Stimulated activated CD4-positive, alpha-beta T cell treated with anti-CD3 and anti-CD28 coated beads, Interleukin-2, amount 100 ng/mL, for 24 hours (primary cell): ENCODE measurements around the gene DCUN1D3.
"Not testable (repeated sequence)": the region's sequence is repeated elsewhere in the genome, so short reads cannot be mapped to it uniquely, and the experiment has no call there.

Experiments
- DNase-seq, 2 donors: peaks; one replicate each; pipeline ENCODE4 v3.0.0-alpha.2; 2020

DCUN1D3 gene

DNA sequence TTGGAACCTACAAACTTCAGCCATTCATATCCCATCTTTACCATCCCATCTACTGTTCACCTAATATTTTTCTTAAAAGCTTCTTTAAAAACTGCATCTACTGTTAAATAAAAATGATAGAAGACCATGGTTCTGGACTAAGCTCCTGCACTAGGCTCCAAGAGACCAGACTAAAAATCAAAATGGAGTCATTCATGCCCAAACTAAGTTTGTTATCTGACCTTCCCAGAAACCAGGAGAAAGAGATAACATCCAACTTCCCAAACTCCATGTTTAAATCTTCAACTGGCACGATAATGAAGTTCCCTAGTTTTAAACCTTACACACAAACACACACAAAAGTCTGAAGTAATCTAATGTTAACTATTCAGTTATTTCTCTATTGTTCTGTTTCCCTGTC is 13.8 kb downstream of the DCUN1D3 start:
- no peak for DNase-seq

DNA sequence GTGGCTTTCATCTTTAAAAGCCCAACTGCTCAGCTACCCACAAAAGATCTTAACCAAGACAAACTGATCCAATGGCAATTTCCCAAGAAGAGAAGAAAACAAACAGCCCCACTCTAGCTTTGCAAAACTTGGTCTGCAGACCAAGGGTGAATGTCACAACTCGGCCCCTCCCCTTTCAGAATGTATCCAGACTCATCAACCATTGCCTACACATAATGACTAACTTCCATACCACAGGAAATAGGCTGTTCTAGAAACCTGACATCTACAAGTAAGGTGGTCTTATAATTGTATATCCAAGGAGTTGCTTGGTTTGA is 16.0 kb downstream of the DCUN1D3 start:
- DNase-seq: no peak

DNA sequence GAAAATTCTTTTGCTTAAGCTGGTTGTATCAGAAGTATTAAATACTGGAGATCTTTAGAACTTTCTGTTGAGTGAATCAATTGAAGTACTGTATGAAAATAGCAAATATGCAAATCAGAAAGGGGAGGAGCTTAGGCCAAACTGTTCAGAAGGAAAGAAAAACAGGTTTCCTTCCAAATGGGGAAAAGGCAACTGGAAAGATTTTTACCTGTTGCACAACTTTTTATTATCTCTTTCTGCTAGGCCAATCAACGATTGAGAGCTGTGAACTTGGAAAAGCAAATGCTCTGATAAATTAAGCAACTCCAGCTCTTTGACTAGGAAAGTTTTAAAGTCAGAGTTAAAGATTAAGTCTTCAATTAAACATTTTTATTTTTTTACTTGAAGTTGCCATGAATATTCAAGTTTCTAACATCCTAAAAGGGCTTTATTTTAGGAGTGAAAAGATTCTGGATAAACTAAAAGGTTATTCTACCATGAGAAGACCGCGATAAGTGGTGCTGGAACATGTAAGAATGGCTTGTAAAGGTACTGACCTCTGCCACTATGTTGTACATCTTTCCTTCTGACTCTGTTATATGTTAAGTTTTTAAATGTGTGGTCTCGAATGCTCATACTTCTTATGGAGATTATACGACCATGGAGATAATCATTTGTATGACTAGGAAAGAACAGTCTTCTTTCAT is 16.5 kb downstream of the DCUN1D3 start:
- DNase-seq: no peak

DNA sequence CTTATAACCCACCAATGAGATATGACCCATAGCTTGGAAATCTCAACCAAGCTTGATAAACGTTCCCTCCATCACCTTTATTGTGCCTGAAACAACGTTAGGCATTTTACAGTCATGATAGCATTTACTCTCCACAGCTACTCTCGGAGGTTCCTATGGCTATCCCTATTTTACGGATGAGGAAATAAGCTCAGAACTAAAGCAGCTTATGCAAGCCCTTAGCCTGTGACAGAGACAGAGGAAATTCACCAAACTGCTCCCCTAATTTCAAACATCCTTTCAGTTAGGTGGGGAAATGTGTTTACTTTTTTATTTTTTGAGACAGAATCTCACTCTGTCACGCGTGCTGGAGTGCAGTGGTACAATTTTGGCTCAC is 18.7 kb downstream of the DCUN1D3 start:
- no peak for DNase-seq

DNA sequence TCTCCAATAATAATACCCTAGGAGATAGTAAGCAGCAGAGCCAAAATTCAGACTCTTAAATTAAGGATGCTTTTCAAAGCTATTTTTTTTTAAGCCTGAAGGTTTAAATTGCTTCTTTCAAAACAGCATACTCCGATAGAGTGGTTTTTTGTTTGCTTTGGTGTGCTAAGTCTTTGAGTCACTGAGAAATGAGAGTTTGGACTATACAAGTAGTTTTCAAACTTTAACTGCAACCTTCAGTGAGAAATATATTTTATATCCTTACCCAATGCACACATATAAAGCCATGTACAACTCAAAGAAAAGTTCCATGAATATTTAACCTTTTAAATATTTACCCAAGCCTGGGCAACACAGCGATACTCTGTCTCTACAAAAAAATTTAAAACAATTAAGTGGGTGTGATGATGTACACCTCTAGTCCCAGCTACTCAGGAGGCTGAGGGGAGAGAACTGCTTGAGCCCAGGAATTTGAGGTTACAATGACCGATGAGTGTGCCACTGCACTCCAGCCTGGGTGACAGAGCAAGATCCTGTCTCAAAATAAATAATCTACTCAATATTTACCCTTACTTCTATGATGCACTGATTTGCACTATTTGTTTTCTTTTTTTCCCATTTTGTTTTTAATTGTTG is 19.2 kb downstream of the DCUN1D3 start:
- DNase-seq: no peak

DNA sequence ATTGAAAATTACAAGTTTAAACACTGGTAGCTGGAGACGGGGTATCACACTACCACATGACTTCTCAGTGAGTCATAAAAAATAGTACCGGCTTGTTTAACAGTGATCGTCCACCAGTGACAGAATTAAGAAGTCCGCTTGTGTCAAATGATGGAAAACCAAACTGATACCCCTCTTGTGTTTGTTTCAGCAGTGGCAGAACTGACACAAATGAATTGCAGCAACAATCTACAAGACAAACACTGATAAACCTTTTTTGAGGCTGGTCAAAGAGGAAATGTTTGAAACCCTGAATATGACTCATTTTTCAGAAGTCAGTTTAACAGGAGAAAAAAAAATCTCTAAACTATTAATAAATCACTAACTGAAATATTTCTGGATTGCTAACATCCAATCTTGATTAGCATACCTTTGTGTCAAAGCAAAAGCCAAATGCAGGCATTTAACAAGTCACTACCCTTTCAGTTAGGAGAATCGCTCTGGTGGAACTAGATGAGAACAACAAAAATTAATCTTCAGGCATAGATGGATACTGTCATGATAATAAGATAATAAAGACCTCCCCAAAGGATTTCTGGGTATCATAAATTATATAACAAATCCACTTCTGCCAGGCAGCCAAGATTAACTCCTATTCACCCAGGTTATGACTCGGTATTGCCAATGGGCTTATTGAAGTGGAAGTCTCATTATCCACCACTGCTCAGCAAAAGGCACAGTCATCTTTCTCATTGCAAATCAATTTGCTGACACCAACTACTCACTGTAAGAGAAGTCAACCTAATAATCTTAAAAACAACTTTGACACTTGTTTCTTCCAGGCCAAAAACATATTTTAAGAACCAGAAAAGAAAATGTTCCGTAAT is 20.8 kb downstream of the DCUN1D3 start:
- DNase-seq: no peak

DNA sequence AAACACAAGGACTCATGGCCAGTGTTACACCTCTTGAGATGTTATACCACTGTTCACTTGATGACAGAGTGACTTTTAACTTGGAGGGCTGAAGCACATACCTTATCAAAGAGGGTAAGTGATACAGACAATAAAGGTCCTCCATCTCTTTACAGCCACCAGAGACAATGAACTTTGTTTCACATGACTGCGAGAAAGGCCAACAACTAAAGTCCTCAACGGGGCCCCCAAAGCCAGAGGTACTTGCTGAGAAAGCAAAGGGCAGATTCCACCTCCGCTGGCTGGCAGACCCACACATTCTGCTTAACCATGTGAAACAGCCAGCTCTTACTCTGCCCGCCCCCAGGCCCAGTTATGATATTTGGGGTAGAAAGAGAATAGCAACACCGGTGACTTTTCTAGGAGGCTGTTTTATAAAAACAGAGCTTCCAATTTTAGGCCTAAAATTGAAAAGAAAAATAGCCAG is 21.4 kb downstream of the DCUN1D3 start:
- no peak for DNase-seq

DNA sequence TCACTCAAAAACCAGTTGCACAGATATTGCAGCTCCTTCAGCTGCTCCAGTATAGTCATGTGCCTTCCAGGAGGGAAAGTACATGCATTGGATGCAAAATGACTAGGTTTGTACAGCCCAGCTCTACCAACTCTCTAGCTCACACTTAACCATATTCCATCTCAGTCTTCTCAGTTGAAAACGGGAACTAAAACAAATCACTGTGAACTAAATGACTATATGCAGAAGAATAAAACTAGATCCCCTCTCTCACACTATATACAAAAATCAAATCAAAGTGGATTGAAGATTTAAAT is 24.9 kb downstream of the DCUN1D3 start:
- no peak for DNase-seq

DNA sequence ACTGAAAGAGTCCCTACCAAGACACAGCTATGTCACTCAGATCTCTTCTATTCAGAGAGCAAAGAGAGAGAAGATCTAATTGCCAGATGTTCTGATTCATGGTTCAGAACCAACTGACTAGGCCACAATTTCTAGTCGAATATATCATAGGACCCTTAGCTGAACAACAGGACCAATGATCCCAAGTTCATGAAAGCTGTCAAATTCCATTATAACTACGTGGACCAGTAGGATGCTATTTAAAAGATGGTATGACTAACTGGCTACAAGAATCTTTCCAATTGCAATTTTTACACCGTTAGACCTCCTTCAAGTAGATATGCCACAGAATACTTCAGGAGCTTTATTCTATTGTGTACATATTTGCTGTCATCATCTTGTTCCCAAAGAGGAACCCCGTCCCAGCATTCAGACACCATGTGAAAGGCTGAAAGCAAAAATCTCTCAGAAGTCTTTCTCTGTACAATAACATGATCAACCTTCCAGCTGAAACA is 26.0 kb downstream of the DCUN1D3 start:
- DNase-seq: no peak

DNA sequence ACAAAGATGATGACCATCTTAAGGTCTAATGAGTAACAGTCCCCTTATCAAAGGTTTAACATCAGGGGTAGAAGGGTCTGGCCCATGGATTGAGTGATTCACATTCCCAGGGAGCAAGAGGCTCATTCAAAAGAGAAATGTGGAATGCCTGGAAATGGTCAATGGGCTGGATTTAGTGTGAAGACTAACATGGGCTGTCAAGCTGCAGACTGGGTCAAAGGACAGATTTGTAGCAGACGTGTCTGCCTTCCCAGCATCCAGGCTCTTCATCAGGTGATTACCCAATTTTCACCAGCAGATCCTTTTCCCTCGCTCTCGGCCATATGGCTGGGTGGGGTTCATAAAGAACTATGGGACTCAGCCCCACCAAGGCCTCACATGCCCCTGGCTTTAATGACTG is 26.8 kb downstream of the DCUN1D3 start:
- no peak for DNase-seq

DNA sequence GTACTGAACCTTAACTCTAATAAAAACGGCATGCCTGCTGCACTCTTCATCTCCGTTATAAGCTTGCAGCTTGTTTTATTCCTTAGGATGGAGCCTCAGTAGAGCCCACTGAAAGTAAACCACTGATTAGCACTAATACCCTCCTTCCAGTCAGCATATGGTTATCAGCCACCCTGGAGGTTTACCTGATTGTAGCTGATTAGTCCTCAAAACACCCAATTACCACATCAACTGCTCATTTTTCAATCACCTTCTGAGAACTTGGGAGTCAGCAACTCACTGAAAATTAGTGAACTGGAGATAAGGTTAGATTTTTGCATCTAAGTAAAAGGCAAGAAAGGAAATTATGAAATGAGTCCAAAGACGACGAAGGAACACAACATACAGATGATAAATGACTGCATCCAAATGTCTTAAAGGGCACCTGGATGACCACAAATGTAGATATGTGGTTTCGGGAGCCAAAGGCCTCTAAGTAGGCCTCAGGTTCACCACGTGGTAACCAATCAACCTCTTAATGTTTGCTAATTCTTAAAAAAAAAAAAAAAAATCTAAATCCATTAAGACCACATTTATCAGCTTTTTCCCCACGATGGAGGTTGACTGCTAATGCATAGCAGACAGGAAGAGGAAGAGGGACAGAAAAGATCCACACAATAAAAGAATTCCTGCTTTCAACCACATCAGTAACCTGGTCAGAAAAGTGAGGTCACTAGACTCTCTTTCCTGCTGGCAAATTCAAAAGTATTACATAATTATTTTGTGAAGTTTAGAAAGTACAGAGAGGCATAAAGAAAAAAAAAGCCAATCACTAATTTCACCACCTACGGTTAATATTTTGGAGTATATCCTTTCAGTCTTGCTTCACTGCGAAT is 28.0 kb downstream of the DCUN1D3 start:
- DNase-seq: no peak

DNA sequence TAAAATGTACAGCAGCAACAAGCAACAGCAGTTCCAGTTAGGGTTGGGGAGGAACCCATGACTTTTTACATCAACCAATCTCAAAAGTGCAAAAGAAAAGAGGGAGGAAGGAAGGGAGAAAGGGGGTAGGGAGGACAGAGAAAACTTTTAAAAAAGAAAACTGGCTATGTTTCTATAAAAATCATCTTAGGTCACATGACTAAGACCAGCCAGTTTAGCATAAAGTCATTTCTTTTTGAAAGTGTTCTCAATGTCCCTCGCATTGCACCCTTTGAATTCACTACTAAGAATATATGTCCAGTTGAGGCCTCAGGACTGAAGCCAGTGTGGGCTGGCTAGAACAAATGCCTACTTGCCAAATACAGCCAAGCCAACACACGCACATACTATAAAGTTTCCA is 28.9 kb downstream of the DCUN1D3 start:
- DNase-seq: no peak

DNA sequence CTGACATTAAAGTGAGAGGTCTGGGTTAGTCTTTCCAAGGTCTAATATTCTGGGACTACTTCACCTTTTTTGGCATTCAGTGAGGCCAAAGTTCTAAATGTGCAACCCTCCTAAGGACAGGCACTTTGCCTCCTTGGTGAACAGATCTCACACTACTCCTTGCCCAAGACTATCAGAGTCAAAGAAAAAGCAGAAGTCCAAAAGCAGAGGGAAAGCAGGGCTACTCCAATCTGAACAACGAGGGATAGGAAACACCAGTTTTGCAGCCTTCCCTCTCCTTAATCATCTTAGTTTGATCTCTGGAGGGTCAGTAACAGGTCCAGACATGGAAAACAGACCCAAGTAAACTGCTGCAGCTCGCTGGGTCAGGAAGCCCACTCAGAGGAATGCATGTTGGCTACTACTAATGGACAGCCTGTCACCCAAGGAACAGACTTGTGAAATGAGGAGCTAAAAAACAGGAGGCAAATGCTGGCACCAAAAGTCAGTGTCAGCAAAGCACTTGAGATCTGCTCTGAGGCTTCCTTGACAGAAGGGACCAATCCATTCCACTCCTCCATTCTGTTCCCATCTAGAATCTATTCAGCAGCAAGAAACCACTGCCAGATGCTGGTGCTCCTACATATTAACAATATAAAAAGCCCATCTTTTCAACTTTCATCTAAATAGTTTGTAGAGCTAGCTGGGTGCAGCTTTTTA is 29.9 kb downstream of the DCUN1D3 start:
- no peak for DNase-seq

DNA sequence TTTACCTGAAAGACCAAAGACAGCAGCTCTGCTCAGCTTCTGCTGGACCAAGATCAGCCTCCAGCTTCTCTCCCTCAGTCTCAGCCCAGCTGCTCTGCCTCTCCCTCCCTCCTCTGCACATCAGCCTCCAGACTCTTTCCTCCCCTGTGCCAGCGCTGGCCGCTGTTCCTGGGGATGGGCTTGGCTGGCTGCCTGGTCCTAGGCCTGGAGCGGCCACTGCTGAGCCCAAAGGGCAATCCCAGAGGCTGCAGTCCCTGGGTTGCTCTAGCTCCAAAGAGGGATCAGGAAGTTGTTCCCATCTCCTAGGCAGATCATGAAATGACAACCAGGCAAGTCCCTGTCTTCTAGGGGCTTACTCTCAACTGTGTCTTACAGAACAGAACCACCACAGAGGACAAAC is 31.3 kb downstream of the DCUN1D3 start:
- no peak for DNase-seq

DNA sequence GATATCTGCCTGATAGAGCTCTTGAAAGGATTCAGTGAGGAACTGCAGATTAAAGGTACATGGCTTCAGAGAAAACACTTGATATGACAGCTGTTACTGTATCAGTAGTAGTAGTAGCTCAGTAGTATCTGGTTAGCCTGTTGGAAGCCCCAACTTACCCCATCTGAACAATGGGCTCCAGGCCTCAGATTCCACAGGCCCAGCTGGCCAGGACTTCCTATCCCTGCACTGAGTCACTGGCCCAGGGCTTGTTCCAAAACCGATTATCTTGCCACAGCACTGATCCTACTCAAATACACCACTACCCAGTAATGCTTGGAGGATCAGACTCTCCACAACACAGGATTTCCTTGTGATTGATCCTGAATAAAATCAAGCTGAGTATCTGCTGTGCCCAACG is 32.6 kb downstream of the DCUN1D3 start:
- no peak for DNase-seq

DNA sequence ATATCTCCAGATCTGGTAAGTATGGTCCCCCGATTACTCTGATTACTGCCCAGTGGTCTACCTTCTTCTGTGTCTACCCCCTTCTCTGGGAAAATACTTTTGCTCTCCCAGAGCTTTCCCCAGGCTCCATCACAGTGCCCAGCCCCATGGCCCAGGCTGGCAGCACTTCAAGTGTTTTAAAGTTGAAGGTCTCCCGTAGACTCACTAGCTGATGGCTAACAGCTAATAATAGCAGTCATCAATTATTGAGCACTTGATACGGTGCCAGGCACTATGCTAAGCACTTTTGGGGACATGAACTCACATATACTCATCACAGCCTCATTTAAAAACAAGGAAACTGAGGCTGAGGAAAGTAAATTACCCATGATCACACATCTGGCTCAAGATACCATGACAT is 33.4 kb downstream of the DCUN1D3 start:
- DNase-seq: no peak

DNA sequence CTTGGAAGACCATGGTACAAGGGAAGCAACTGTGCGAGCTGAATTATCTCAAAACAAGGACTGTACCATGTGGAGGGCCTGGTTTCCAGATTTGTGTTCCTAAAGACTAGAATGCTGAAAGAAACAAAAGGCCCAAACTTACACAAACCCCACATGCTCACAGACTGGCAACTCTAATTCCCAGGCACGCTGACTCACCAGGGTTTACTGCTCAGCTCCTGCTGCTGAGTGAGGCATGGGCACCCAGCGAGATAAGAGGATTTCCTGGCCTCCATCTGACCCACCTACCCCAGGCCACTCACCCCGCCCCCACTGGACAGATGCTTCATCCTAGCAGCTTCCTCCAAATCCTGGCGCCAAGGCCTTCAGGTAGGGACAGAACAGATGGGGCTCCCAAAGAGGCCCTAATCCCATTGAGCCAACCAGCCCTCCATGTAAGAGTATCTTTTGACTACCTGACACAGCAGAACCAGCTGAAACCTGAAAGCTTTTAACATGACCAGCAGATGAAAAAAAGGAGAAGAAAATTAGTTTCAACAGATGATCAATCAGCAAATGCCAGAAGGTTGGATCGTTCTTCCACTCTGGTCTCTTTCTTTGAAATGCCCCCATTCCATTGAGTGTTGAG is 33.9 kb downstream of the DCUN1D3 start:
- DNase-seq: no peak

DNA sequence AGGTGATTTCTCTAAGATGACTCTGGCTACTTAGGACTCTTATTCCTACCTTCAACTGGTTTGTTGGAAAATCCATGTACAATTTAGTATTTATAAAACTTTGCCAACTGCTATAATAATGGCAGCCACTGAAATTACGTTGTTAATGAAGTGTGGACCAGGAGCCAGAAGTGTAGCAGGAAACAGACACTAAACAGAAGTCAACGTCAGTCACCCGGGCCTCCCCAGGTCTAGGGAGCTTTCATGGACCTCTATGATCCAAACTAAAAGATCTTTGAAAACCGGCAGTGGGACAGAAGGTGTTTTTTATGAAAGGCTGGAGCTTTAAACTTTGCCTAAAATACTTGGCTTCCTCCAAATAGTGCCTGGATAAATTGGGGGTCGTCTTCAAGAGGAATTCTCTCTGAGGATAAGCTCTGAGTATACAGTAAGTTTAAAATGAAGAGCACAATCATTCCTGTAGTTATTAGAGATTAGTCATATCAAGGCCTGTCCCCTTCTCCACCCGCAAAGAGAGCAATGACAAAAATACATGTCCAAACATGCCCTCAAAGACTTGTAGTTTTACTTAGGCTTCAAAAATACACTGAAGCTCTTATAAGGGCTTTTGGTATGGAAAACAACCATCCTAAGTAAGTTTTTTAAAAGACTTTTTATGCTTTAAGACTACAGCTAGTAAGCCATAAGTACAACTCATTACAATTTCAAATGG is 34.6 kb downstream of the DCUN1D3 start:
- DNase-seq: no peak

DNA sequence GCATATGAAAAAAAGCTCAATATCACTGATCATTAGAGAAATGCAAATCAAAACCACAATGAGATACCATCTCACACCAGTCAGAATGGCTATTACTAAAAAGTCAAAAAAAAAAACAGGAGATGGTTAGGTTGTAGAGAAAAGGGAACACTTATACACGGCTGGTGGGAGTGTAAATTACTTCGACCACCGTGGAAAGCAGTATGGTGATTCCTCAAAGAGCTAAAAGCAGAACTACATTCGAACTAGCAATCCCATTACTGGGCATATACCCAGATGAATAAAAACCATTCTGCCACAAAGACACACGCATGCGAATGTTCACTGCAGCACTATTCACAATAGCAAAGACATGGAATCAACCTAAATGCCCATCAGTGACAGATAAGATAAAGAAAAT is 35.8 kb downstream of the DCUN1D3 start:
- not testable (repeated sequence) for DNase-seq

DNA sequence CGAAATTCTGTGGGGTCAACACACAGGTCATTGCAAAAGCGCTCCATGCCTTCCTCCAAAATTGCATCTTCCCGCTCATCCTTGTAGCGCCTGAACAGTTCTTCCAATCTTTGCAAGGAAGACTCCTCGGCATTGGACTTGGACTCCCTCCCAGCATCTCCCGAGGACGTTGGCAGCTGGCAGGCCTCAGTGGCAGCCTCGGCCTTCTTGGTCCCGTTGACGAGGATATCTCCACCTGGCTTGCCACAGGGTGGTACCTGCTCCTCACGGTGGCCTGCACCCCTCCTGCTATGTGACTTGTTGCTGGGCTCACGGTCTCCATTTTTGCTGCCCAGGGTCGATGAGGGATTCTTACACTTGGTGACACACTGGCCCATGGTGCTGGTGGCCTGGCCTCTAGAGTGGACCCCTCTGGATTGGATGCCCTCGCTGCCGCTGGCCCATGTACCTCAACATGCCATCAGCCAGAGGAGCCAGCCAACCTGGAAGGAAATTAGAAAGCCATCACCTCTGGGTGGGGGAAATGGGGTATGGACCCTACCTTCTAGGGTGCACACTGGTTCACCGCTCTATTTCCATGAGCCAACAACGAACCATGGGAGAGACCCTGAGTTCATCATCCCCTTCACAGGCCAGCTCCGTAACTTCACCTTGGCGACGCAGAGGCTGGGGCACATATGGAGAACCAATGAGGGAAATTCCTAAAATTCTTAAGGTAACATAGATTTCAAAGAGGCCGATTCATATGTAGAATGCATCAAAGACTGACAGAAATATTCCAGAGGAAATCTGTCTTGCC is 37.8 kb downstream of the DCUN1D3 start:
- no peak for DNase-seq
